ENCODE data around the gene ERVK3-1. TPM values are rescaled to one million over a fixed set of nuclear protein-coding genes. Genes with fewer than 3 reads are reported as not detected.
"Not testable (repeated sequence)": the region's sequence is repeated elsewhere in the genome, so short reads cannot be mapped to it uniquely, and the experiment has no call there.

Gene ERVK3-1
- total RNA-seq, 1 donor from 2014 or later: 13.2 TPM

DNA sequence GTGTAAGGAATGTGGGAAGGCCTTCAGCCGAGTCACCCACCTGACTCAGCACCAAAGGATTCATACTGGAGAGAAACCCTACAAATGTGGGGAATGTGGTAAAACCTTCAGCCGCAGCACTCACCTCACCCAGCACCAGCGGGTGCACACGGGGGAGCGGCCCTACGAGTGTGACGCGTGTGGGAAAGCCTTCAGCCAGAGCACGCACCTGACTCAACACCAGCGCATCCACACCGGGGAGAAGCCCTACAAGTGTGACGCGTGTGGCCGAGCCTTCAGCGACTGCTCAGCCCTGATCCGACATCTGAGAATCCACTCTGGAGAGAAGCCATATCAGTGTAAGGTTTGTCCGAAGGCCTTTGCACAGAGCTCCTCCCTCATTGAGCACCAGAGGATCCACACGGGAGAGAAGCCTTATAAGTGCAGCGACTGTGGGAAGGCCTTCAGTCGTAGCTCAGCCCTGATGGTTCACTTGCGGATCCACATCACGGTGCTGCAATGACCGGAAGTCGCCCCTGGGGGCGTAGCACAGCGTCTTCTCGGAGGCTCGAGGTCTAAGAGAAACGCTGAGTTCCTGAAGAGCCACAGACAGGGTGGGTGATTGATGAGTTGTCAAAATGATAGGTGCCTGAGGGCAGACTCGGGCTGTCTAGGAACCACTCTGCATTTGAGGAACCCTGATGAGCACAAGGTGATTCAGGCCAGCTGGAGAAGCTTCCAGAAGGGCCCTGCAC is 33.8 kb downstream of the ERVK3-1 start:
- no peak for DNase-seq (ENCODE audit: low read depth, low spot score)

DNA sequence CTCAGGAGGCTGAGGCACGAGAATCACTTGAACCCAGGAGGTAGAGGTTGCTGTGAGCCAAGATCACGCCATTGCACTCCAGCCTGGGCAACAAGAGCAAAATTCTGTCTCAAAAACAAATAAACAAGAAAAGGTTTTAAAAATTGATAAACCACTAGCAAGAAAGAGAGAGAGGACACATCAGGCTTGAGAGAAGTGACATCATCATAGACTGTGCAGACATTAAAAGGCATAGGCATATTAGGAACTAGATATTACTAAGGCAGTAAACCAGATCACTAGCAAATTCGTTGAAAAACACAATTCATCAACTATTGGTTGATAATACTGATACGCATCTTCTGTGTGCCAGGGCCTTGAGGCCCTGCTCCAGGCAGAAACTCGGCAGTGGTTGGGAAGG is 40.4 kb downstream of the ERVK3-1 start:
- DNase-seq (ENCODE audit: low read depth, low spot score): no peak

DNA sequence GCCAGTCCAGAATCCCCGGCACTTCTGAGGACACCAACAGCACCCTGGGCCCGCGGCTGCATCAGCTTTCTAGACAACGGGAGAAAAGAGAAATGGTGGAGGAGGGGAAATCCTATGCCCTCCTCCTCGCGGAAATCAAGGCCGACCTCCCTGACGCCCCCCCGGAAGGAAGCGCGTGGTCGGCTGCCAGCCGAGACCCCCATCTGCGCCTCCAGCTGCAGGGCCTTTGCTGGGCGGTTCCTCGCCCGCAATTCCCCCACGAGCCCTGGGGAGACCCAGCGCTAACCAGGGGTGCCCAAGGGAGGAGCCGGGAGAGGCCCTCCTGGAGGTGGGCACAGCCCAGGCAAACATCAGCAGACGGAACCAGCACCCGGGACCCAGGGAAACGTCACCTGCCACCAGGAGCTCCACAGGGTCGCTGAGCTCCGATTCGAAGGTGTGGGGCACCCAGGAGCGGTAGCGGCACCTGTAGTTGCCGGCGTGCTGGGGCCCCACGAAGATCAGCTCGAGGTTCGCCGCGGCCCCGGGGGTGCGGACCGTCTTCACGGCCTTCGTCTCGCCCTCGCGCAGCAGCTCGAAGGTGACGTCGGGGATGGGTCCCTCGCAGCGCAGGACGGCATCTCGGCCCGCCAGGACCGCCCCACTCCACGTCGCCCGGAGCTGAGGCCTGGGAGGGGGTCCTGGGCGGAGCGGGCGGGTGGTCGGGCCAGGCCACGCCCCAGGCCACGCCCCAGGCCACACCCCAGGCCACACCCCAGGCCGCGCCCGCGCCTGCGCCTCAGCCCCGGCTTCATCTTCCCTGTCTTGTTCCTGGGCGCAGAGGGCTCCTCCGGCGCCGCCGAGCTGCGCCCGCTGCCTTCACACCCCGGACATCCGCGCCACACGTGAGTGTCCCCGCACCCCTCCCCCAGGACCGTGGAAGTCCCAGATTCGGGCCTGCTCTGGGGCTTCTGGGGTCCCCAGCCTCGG is 42.1 kb downstream of the ERVK3-1 start:
- DNase-seq (ENCODE audit: low read depth, low spot score): no peak

DNA sequence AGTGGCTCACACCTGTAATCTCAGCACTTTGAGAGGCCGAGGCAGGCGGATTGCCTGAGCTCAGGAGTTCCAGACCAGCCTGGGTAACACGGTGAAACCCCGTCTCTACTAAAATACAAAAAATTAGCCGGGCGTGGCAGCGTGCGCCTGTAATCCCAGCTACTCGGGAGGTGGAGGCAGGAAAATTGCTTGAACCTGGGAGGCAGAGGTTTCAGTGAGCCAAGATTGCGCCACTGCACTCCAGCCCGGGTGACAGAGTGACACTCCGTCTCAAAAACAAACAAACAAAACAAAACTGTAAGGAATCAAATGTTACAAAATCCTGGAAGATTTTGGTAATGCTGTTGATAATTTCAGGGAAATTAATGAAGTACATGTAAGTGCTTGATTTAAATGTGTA is 42.9 kb downstream of the ERVK3-1 start:
- DNase-seq (ENCODE audit: low read depth, low spot score): not testable (repeated sequence)

DNA sequence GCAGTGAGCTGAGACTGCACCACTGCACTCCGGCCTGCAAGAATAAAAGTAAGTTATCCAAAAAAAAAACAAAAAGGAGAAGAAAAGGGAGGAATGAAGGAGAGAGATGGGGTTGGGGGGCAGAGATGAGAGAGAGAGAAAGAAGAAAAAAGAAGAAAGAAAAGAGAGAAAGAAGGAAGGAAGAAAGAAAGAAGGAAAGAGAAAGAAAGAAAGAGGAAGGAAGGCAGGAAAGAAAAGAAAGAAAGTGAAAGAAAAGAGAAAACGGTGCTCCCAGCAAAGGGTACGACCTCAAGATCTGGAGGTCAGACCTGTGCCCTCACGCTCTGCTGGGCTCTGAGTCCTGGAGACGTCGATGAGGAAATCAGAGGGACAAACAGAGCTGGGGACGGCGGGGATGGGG is 44.4 kb downstream of the ERVK3-1 start:
- DNase-seq (ENCODE audit: low read depth, low spot score): no peak

DNA sequence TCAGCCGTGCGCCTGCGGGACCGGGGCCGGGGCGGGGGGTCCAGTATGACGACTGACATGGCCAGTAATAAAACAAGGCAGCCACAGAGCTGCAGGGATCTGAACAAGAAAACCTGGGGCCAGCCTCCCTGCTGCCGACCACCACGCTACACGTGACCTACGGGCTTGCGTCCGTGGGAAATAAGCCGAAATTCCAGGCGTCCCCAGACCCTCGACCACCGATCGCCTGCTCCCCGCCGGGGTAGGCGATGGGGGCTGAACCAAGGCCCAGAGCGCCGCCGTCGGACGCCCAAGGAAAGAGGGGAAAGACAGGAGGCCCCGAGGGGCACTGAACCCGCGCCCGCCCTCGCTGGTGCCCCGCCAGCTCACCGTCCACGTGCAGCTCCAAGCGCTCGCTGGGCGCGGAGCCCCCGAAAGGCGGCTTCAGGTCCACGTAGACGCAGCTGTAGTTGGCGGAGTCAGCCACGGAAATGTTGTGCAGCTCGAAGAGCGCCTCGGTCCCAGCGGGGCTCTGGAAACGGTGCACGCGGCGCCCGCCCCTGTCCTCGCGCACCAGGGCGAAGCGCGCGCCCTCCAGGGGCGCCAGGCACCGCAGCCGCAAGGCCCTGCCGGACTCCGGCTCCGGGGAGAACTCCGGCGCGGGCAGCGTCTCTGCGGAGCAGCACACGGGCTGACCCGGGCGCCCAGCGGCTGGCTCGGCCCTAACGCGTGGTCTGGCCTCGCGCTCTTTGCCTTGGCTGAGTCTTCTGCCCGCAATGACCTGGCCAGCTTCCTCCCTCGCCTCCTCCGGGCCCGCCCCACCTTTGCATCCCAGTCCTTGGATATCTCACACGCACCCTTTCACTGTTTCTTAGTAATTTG is 45.1 kb downstream of the ERVK3-1 start:
- no peak for DNase-seq (ENCODE audit: low read depth, low spot score)

DNA sequence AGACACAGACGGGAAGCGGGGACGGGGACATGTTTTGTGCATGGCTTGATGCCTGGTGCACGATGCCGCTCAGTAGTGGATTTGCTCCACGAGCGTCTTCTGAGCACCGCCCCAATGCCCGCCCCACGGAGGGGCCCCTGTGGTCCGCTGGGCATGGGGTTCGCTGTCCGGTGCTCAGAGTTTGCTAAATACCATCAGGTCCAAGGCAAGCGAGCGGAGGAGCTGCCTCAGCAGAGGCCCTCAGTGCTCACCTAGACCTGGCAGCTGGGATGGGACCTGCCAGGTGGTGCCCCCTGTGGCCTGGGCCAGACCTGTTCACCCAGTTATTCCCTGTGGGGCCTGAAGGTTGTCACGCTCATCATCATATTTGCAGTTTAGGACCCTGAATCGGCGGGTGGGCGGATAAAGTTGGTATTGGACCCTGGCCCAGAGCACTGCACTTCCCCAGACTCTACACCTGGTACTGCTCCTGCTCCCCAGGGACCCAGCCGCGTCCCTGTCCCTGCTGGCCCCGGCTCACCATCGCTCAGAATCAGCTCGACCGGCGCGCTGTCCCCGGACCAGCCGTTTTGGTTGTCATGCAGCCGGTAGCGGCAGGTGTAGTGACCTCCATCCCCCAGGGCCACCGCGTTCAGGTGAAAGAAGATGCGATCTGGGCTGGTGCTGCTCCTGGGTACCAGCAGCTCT is 45.8 kb downstream of the ERVK3-1 start:
- DNase-seq (ENCODE audit: low read depth, low spot score): no peak

DNA sequence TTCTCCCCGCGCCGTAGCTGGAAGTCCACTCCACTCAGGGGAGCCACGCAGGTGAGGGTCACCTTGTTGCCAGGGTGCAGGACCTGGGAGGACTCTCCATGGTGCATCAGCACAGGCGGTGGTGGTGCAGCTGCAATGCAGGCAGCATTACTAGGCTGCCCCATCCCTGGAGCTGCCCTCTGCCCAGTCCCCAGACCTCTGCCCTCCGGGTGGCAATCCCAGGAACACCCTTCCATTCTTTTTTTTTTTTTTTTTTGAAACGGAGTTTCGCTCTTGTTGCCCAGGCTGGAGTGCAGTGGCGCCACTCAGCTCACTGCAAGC is 46.3 kb downstream of the ERVK3-1 start:
- DNase-seq (ENCODE audit: low read depth, low spot score): no peak

DNA sequence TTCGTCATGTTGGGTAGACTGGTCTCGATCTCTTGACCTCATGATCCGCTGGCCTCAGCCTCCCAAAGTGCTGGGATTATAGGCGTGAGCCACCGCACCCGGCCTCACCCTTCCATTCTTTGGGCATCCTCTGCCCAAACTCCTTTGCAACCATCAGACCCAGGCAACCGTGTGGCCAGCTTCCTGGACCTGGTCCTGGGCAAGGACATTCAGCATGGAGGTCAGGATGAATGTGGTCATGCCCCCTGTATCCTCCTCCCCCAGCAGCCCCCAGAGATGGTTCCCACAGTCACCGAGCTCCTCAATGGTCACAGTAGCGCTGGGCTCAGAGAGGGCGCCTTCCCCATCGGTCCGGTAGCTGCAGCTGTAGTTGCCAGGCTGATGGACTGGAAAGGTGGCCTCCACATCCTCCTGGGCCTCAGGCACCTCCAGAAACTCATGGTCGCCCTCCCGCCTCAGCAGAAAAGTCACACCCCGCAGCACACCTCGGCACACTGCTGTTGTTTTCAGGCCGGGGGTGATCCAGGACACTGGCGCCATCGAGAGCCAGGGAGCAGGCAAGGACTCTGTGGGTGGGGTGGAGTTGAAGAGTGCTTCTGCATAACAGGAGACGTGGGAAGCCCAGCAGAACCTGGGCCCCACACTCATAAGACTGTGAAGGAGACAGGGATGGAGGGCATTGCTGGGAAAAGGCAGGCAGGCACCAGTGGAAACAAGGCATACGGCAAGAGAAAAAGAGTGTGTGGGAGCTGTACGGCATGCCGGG is 47.0 kb downstream of the ERVK3-1 start:
- DNase-seq (ENCODE audit: low read depth, low spot score): no peak

DNA sequence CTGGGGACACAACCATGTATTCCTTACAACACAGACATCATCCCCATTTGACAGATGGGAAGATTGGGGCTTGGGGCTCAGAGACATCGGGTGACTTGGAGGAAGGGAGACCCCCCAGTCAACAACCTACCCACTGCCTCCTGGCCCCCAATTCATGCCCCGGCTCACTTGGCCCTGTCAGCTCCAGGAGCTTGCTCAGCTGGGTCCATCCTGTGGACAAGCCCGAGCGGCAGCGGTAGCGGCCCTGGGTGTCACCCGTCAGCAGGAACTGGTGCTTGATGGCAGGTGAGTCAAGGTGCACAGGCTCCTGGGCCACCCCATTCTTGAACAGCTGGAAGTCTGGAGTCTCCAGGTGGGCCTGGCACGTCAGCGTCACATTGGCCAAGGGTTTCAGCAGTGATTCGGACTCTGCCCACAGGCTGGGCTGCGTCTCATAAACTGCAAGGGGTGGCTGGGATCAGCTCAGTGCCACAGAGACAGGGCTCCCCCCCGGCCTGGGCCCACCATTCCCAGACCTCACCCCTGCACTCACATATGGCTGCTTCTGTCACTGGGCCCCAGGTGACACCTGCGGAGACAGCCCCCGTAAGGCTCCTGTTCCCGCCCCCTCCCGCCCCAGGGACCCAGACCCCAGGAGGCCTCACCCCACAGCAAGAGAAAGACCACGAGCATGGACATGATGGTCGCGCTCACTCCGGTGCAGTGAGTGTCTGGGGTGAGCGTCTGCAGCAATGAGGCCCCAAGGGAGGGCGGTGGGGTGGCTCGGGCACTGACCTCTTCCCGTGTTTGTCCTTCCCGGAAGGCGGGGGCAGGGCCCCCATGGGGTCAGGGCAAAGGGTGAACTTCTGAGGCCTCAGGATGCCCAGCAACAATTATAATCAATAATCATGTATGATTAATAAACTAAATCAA is 47.8 kb downstream of the ERVK3-1 start, which contains the start of gene A1BG:
Gene A1BG (minus strand): TSS at position 733 of the 912 bp plus-strand sequence. CDS start 55 bp downstream, at position 678.
- no peak for DNase-seq (ENCODE audit: low read depth, low spot score)

DNA sequence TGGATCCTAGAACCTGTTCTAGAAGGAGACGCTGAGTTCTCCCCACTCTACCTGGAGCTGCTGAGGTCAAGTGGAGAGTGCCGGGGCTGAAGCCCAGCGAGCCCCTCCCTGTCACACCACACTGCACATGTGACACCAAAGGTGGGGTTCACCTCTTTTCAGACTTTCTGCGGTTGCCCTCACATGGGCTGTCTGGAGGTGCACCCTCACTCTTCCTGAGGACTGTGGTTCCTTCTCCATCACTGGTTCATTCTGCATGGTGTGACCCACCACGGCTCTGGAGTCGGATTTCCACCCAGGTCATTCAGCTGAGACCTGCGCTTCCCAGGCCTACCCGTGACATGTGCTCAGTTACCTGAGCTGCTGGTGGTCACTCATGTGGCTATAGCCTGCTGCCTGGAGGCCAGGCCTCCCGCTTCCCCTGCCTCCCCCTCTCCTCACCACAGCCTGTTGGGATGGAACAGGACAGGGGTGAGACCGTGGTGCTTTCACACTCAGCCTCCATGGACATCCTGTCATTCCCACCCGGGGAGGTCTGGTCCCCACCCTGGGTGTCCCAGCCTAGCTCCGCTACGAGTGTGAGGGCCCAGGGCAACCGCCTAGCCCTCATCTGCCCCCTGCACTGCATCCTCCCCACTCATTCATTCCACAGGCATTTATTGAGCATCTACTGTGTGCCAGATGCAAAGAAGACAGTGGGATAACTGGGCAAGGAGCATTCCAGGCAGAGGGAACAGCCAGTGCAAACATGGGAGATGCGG is 48.7 kb downstream of the ERVK3-1 start:
- DNase-seq (ENCODE audit: low read depth, low spot score): no peak

DNA sequence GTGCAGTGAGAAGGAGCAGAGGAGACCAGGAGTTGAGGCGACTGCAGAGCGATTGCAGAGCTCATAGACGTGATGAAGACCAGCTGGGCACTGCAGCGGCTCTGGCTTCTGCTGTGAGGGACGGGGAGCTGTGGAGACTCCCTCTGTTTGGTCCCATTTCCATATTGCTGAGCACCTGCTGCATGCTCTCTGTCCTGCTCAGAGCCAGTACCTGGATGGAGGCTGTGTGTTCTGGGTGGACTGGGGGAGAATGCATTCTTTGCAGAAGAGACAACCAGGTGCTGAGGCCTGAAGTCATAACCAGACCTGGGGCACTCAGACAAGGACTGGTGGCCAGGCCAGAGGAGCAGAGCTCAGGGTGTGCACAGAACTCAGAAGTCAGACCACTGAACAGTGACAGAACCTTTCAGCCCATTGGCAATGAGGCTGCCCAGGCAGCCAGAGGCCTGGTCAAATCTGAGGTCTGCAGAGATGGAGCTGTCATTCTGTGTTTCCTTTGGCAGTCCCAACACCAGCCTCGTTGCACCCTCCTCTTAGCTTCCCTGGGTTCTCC is 49.4 kb downstream of the ERVK3-1 start:
- DNase-seq (ENCODE audit: low read depth, low spot score): no peak

DNA sequence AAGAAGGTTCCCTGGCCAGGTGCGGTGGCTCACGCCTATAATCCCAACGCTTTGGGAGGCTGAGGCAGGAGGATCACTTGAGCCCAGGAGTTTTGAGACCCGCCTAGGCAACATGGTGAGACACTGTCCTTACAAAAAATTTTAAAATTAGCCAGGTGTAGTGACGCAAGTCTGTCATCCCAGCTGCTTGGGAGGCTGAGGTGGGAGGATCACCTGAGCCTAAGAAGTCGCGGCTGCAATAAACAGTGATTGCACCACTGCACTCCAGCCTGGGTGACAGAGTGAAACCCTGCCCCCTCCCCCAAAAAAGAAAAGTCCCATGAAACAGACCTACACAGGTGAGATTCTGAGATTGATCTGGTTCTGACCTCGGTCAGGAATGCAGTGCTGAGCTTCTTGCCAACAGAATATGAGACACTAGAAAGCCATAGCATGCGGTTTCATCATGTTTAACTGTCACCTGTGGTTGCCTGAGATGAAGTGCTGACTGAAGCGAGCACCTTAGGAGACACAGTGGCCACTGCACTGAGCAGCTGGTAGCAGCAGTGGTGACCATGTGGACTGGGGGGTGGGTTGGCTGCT is 50.1 kb downstream of the ERVK3-1 start:
- DNase-seq (ENCODE audit: low read depth, low spot score): no peak

DNA sequence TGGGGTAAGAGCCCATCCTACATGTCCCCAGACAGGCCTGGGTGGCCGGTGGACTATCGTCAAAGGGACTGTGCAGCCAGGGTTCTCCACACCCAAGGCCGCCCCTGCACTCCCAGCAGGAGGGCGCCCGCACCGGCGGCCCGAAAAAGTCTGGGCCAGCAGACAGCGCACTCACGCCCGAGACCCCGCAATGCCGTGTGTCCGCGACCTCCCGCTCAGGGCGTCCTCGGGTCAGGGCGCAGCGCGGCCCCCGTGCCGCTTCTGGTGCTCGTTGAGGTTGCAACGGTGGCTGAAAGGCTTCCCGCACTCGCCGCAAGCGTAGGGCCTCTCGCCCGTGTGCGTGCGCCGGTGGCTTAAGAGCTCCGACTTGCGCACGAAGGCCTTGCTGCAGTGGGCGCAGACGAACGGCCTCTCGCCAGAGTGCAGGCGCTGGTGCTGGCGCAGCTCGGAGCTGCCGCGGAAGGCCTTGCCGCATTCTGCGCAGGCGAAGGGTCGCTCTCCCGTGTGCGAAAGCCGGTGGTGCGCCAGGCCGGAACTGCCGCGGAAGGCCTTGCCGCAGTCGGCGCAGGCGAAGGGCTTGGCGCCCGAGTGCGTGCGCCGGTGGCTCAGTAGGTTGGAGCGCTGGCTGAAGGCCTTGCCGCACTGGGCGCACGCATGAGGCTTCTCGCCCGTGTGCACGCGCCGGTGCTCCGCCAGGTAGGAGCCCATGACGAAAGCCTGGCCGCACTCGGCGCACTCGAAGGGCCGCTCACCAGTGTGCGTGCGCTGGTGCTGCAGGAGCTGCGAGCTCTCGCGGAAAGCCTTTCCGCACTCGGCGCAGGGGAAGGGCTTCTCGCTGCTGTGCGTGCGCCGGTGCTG is 51.0 kb downstream of the ERVK3-1 start:
- no peak for DNase-seq (ENCODE audit: low read depth, low spot score)

DNA sequence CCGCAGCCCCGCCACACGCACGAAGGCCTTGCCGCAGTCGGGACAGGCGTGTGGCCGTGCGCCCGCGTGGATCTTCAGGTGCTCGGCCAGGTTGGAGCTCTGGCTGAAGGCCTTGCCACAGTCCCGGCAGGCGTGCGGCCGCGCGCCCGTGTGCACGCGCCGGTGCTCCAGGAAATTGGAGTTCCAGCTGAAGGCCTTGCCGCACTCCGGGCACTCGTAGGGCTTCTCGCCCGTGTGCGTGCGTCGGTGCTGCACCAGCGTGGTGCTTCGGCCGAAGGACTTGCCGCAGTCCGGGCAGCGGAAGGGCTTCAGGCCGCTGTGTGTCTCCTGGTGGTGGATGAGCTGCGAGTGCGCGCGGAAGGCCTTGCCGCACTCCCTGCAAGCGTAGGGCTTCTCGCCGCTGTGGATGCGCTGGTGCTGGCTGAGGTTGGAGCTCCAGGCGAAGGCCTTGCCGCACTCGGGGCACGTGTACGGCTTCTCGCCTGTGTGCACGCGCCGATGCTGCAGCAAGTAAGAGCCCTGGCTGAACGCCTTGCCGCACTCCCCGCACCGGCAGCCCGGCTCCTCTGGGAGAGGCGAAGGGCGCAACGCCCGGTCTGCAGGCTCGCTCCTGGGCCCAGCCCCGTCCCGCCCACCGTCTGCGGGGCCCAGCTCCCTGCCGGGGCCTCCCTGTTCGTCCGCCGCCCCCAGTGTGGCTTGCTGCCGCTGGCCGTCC is 51.7 kb downstream of the ERVK3-1 start:
- no peak for DNase-seq (ENCODE audit: low read depth, low spot score)

DNA sequence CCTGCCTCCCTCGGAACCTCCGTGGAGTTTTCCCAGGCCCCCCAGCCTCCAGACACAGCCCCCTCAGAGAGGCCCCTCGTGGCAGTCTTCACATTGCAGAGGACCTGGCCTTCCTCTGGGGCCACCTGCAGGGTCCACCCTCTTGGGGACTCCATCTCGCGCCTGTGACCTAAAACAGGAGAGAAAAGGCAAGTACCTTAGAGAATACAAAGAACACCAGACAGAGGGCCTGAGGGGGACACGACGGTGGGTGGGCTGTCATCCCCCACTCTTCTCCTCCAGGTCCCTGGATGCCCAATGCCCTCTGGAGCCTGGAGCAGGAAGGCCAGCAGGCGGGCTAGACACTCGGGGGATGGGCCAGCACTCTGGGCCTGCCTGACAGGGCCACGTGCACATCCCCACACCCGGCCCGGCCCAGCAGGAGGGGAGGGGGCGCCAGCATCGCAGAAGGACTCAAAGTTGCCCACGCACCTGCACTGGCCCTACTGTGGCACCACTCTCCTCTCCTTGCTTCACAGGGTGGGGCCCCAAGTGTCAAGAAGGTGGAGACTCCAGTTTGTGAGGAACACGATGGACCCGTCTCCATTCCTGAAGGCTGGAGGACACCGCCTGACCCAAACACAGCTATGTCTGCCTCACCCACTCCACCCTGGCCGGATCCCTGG is 52.4 kb downstream of the ERVK3-1 start:
- DNase-seq (ENCODE audit: low read depth, low spot score): no peak

Data from pulmonary artery endothelial cell (primary cell).